B cell (primary cell): Measurements from ENCODE around the gene ANKRD34A.

Experiments
- EZH2 ChIP-seq: IDR thresholded peaks from 2 replicates; pipeline ENCODE4 v1.6.1; 2012; ENCODE audit warnings: borderline replicate concordance, low read depth, mild to moderate bottlenecking, moderate library complexity, low read length; ENCODE audit not compliant: insufficient read depth, poor library complexity, severe bottlenecking
- TF ChIP-seq, protein P1 (sequence below): fragments of 200-600 bp; IDR thresholded peaks from one replicate; pipeline ENCODE4 v1.8.0; 2022; ENCODE audit warnings: antibody characterized with exemption, mild to moderate bottlenecking

DNA sequence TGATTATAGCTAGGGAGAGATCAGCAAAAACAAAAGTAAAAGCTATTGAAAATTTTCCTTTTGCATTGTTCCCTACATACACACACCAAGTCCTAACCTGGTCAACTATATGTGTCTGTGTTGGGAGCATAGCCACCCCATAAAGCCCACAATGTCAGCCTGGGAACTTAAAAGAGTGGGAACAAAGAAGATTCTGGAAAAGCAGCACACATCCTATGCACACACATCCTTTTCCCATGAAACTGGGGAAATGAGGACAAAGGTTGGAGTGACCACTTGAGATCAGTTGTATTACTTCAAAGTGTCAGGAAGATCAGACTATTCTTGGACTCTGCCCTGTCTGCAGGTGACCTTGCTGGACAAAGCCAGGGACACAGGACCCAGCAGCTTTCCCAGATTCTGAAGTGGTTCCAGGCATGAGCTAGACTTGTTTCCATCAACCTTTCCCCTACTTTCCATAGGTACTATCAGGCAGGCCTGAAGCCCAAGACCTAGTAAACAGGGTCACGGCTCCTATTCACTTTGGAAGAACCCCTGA is 16.2 kb upstream of the ANKRD34A start:
- TF ChIP-seq, protein P1, sequence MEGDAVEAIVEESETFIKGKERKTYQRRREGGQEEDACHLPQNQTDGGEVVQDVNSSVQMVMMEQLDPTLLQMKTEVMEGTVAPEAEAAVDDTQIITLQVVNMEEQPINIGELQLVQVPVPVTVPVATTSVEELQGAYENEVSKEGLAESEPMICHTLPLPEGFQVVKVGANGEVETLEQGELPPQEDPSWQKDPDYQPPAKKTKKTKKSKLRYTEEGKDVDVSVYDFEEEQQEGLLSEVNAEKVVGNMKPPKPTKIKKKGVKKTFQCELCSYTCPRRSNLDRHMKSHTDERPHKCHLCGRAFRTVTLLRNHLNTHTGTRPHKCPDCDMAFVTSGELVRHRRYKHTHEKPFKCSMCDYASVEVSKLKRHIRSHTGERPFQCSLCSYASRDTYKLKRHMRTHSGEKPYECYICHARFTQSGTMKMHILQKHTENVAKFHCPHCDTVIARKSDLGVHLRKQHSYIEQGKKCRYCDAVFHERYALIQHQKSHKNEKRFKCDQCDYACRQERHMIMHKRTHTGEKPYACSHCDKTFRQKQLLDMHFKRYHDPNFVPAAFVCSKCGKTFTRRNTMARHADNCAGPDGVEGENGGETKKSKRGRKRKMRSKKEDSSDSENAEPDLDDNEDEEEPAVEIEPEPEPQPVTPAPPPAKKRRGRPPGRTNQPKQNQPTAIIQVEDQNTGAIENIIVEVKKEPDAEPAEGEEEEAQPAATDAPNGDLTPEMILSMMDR = no peak
- TF ChIP-seq EZH2 = no peak
